NCI-H82 treated with DMSO at 0.1 percent for 48 hours (cell line): ENCODE measurements around the gene IFT74.
"Not testable (repeated sequence)": the region's sequence is repeated elsewhere in the genome, so short reads cannot be mapped to it uniquely, and the experiment has no call there.

Experiments used
- DNase-seq: peaks from one replicate; lab custom pipeline; 2025; ENCODE audit not compliant: unreplicated experiment; lab: John Stamatoyannopoulos, UW

IFT74 gene

GRCh38 chr9:27065288-27065687 lies 109.1 kb downstream of the IFT74 start:
- DNase-seq: no peak

- no peak for DNase-seq
Observed at GRCh38 chr9:27073841-27074728, 117.9 kb downstream of the IFT74 start.

- DNase-seq: no peak
Observed at GRCh38 chr9:27078685-27079084, 122.5 kb downstream of the IFT74 start.

- no peak for DNase-seq
Observed at GRCh38 chr9:27085456-27085855, 129.2 kb downstream of the IFT74 start.

- DNase-seq: no peak
Observed at GRCh38 chr9:27086818-27087680, 130.8 kb downstream of the IFT74 start.

GRCh38 chr9:27088981-27089380 lies 132.8 kb downstream of the IFT74 start:
- no peak for DNase-seq

- no peak for DNase-seq
Observed at GRCh38 chr9:27089706-27090105, 133.5 kb downstream of the IFT74 start.

GRCh38 chr9:27090231-27090630 lies 134.0 kb downstream of the IFT74 start:
- DNase-seq: no peak

- no peak for DNase-seq
Observed at GRCh38 chr9:27090711-27091110, 134.5 kb downstream of the IFT74 start.

- not testable (repeated sequence) for DNase-seq
Observed at GRCh38 chr9:27092496-27092895, 136.3 kb downstream of the IFT74 start.

- DNase-seq: not testable (repeated sequence)
Observed at GRCh38 chr9:27093384-27094067, 137.3 kb downstream of the IFT74 start.

- no peak for DNase-seq
Observed at GRCh38 chr9:27094640-27095298, 138.6 kb downstream of the IFT74 start.

GRCh38 chr9:27107241-27107640 lies 151.0 kb downstream of the IFT74 start:
- DNase-seq: no peak

- no peak for DNase-seq
Observed at GRCh38 chr9:27108981-27109541, 152.8 kb downstream of the IFT74 start, which contains the start of gene TEK. TEK (plus strand) TSS chr9:27109225; CDS start chr9:27109591, 366 bp downstream.

GRCh38 chr9:27109621-27110020 lies 153.4 kb downstream of the IFT74 start:
- no peak for DNase-seq

- DNase-seq: no peak
Observed at GRCh38 chr9:27110181-27110580, 154.0 kb downstream of the IFT74 start.

- DNase-seq: no peak
Observed at GRCh38 chr9:27112235-27112634, 156.0 kb downstream of the IFT74 start.
